HepG2 (cell line): ENCODE measurements around the gene NR1H3. TPM values are rescaled to one million over a fixed set of nuclear protein-coding genes. Genes with fewer than 3 reads are reported as not detected.
A peak's percentile ranks its signal among the peaks of the same experiment; 100 is the strongest.

ENCODE experiments used
- BORCS8-MEF2B ChIP-seq: sonication (generic); formaldehyde crosslinking; IDR thresholded peaks from 2 replicates; pipeline ENCODE4 v1.8.0; 2022; ENCODE audit warnings: mild to moderate bottlenecking, missing genetic modification reagents
- CREB1 ChIP-seq, 2 experiments: fragments of 450-650 bp in 1 of 2; IDR thresholded peaks; 2 replicates each; pipeline ENCODE4 v1.6.1; 2016 to 2017; ENCODE audit warnings: control low read depth in 1 of 2, mild to moderate bottlenecking in 1 of 2, missing compliant biosample characterization in 1 of 2, missing genetic modification characterization in 1 of 2
- EEA1 ChIP-seq: sonication (generic); formaldehyde crosslinking; IDR thresholded peaks from 2 replicates; pipeline ENCODE4 v1.5.1; 2020; ENCODE audit warnings: mild to moderate bottlenecking, missing genetic modification reagents, borderline replicate concordance
- GZF1 ChIP-seq: sonication (generic); formaldehyde crosslinking; IDR thresholded peaks from 2 replicates; pipeline ENCODE4 v1.5.1; 2020; ENCODE audit warnings: mild to moderate bottlenecking, missing genetic modification reagents
- HMG20A ChIP-seq: IDR thresholded peaks from 2 replicates; pipeline ENCODE4 v1.6.1; 2016; ENCODE audit warnings: borderline replicate concordance
- HOXA9 ChIP-seq: sonication (generic); formaldehyde crosslinking; IDR thresholded peaks from 2 replicates; pipeline ENCODE4 v1.8.1; 2022; ENCODE audit warnings: missing genetic modification reagents, mild to moderate bottlenecking, moderate library complexity, borderline replicate concordance
- NFYC ChIP-seq: IDR thresholded peaks from 2 replicates; pipeline ENCODE4 v1.6.1; 2016; ENCODE audit warnings: missing genetic modification reagents, missing compliant biosample characterization
- NR2F1 ChIP-seq, 2 experiments: fragments of 450-650 bp in 1 of 2; formaldehyde crosslinking in 1 of 2; IDR thresholded peaks; 2 replicates each; pipeline versions ENCODE4 v1.5.0 to v1.6.1; 2016 to 2020; ENCODE audit warnings: mild to moderate bottlenecking in 1 of 2, missing compliant biosample characterization in 1 of 2, missing genetic modification reagents in 1 of 2, moderate library complexity in 1 of 2
- PAF1 ChIP-seq: IDR thresholded peaks from 2 replicates; pipeline ENCODE4 v1.6.1; 2016; ENCODE audit warnings: missing genetic modification reagents, missing compliant biosample characterization
- RARG ChIP-seq: sonication (generic); formaldehyde crosslinking; IDR thresholded peaks from 2 replicates; pipeline ENCODE4 v1.4.0; 2020; ENCODE audit warnings: low read depth, mild to moderate bottlenecking, missing genetic modification reagents
- RBAK ChIP-seq: sonication (generic); formaldehyde crosslinking; IDR thresholded peaks from 2 replicates; pipeline ENCODE4 v1.5.1; 2020; ENCODE audit warnings: mild to moderate bottlenecking, missing genetic modification reagents
- RORA ChIP-seq: sonication (generic); formaldehyde crosslinking; IDR thresholded peaks from 2 replicates; pipeline ENCODE4 v1.5.0; 2020; ENCODE audit warnings: mild to moderate bottlenecking, missing genetic modification reagents, moderate library complexity
- SCMH1 ChIP-seq: sonication (generic); formaldehyde crosslinking; IDR thresholded peaks from 2 replicates; pipeline ENCODE4 v1.9.0; 2021; ENCODE audit warnings: missing genetic modification reagents, mild to moderate bottlenecking, borderline replicate concordance
- ZFYVE20 ChIP-seq: sonication (generic); formaldehyde crosslinking; IDR thresholded peaks from 2 replicates; pipeline ENCODE4 v1.8.0; 2023; ENCODE audit warnings: low read depth, mild to moderate bottlenecking, moderate library complexity, missing genetic modification reagents, borderline replicate concordance
- ZNF253 ChIP-seq: sonication (generic); formaldehyde crosslinking; IDR thresholded peaks from 2 replicates; pipeline ENCODE4 v1.8.0; 2022; ENCODE audit warnings: mild to moderate bottlenecking, missing genetic modification reagents, borderline replicate concordance
- ZNF317 ChIP-seq: sonication (generic); formaldehyde crosslinking; IDR thresholded peaks from 2 replicates; pipeline ENCODE4 v1.5.0; 2020; ENCODE audit warnings: mild to moderate bottlenecking, missing genetic modification reagents
- ZNF557 ChIP-seq: sonication (generic); formaldehyde crosslinking; IDR thresholded peaks from 2 replicates; pipeline ENCODE4 v1.4.0; 2020; ENCODE audit warnings: missing genetic modification reagents
- ZNF562 ChIP-seq: sonication (generic); formaldehyde crosslinking; IDR thresholded peaks from 2 replicates; pipeline ENCODE4 v1.8.0; 2022; ENCODE audit warnings: missing genetic modification reagents, borderline replicate concordance
- ZNF569 ChIP-seq: sonication (generic); formaldehyde crosslinking; IDR thresholded peaks from 2 replicates; pipeline ENCODE4 v1.5.0; 2020; ENCODE audit warnings: mild to moderate bottlenecking, missing genetic modification reagents, moderate library complexity, borderline replicate concordance
- ZNF747 ChIP-seq: sonication (generic); formaldehyde crosslinking; IDR thresholded peaks from 2 replicates; pipeline ENCODE4 v1.8.1; 2023; ENCODE audit warnings: missing genetic modification reagents, mild to moderate bottlenecking, borderline replicate concordance
- polyA plus RNA-seq, 8 experiments: library from polyadenylated mRNA; depleted of rRNA in 3 of 8; stranded (reverse) in 7 of 8; unstranded in 1 of 8; fragments of >200 nt; fragmentation: Illumina TruSeq in 4 of 8; extraction: Trizol in 4 of 8; gene quantifications; 2 replicates each; pipeline versions ENCODE4 v1.2.1 to v1.2.3, GENCODE V29; 2011 to 2016; ENCODE audit warnings: low read depth in 4 of 8, missing spikeins in 1 of 8, mixed read lengths in 1 of 8; ENCODE audit not compliant: insufficient read depth in 1 of 8
- total RNA-seq, 5 experiments: library from RNA; depleted of rRNA; stranded (reverse); fragments of >200 nt; fragmentation: Illumina TruSeq; extraction: Trizol; gene quantifications; 2 replicates each; pipeline ENCODE4 v1.2.3, GENCODE V29; 2016; ENCODE audit warnings: low read depth in 1 of 5
- TF ChIP-seq, protein P1 (sequence below): sonication (generic); formaldehyde crosslinking; conservative IDR thresholded peaks from 2 replicates; pipeline ENCODE4 v1.4.0; 2020; ENCODE audit warnings: mild to moderate bottlenecking, missing genetic modification reagents, moderate library complexity
- TF ChIP-seq, protein P2 (sequence below): sonication (generic); formaldehyde crosslinking; IDR thresholded peaks from 2 replicates; pipeline ENCODE4 v1.4.0; 2020; ENCODE audit warnings: missing genetic modification reagents
- TF ChIP-seq, protein P3 (sequence below): sonication (generic); formaldehyde crosslinking; IDR thresholded peaks from 2 replicates; pipeline ENCODE4 v1.4.0; 2020; ENCODE audit warnings: missing genetic modification reagents, low read depth, mild to moderate bottlenecking, borderline replicate concordance

The NR1H3 gene
- total and polyA plus RNA-seq, 2 of the 13 experiments (the other 11 are each of a cell fraction or from before 2014, with no cell fraction given), result 41.8 to 102 TPM

DNA sequence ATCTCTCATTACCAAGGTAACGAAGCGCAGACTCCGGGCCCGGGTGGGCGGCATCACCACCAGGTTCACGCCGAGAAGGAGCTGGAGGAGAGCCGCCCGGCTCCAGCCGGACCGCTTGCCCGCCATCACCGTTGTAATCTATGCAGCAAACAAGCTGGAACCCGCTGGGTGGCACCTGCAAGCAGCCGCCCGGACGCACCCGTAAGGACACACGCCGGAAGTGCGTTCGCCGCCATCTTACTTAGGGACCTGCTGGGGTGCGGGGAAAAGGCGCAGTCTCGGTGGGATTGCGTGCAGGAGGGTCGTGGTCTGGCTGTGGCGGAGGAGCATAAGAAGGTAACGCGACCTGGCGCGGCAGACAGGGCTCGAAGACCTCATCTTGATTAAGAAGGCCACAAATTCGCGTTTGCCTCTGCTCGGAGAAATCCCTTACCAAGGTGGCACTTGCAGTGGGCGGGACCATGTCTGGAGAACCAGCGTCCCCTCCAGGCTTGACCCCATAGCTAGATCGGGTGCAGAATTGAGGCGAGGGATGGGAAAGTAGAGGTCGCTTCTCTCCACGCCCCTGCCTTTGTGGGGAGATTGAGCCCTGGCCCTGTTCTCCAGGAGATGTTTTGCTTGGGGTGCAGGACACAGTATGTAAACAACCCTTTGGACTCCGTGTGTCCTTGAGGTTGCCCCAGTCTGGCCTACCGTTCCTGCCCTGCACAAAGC, 9.0 kb upstream of the NR1H3 start, which contains the start of gene ACP2 (continued):
- TF ChIP-seq CREB1 (IDR thresholded peaks at IDR 0.05) (peak; percentile 51; the same call in 1 of the 2 replicates), CREB1 (CRISPR knock-in tag; IDR thresholded peaks at IDR 0.05) (no peak), ZNF317 (CRISPR knock-in tag) (peak; percentile 82), ZNF569 (CRISPR knock-in tag) (0 out of 2 replicates have a peak, but pooled peaks have one; percentile 74), RBAK (no peak), ZFYVE20 (CRISPR knock-in tag) (peak; percentile 71; the same call in 1 of the 2 replicates), NFYC (CRISPR knock-in tag) (no peak), HOXA9 (CRISPR knock-in tag) (0 out of 2 replicates have a peak, but pooled peaks have one; percentile 43), HMG20A (CRISPR knock-in tag) (no peak), ZNF747 (CRISPR knock-in tag) (peak; percentile 69; the same call in 1 of the 2 replicates), ZNF557 (CRISPR knock-in tag) (peak; percentile 62; the same call in 1 of the 2 replicates), BORCS8-MEF2B (peak; percentile 89), EEA1 (peak; percentile 27; the same call in 1 of the 2 replicates), SCMH1 (CRISPR knock-in tag) (no peak), RORA (CRISPR knock-in tag) (no peak), NR2F1 (CRISPR knock-in tag; IDR thresholded peaks at IDR 0.05) (peak in 1 of 2 experiments; percentile 11; a peak in 2 of 4 replicates), ZNF562 (CRISPR knock-in tag) (no peak), ZNF253 (CRISPR knock-in tag) (peak; percentile 94; the same call in 1 of the 2 replicates), RARG (no peak), GZF1 (CRISPR knock-in tag) (peak; percentile 66; the same call in 1 of the 2 replicates), PAF1 (CRISPR knock-in tag) (no peak)
- TF ChIP-seq, protein P1, sequence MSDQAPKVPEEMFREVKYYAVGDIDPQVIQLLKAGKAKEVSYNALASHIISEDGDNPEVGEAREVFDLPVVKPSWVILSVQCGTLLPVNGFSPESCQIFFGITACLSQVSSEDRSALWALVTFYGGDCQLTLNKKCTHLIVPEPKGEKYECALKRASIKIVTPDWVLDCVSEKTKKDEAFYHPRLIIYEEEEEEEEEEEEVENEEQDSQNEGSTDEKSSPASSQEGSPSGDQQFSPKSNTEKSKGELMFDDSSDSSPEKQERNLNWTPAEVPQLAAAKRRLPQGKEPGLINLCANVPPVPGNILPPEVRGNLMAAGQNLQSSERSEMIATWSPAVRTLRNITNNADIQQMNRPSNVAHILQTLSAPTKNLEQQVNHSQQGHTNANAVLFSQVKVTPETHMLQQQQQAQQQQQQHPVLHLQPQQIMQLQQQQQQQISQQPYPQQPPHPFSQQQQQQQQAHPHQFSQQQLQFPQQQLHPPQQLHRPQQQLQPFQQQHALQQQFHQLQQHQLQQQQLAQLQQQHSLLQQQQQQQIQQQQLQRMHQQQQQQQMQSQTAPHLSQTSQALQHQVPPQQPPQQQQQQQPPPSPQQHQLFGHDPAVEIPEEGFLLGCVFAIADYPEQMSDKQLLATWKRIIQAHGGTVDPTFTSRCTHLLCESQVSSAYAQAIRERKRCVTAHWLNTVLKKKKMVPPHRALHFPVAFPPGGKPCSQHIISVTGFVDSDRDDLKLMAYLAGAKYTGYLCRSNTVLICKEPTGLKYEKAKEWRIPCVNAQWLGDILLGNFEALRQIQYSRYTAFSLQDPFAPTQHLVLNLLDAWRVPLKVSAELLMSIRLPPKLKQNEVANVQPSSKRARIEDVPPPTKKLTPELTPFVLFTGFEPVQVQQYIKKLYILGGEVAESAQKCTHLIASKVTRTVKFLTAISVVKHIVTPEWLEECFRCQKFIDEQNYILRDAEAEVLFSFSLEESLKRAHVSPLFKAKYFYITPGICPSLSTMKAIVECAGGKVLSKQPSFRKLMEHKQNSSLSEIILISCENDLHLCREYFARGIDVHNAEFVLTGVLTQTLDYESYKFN (CRISPR knock-in tag), result peak; percentile 78; the same call in 1 of the 2 replicates
- TF ChIP-seq, protein P2, sequence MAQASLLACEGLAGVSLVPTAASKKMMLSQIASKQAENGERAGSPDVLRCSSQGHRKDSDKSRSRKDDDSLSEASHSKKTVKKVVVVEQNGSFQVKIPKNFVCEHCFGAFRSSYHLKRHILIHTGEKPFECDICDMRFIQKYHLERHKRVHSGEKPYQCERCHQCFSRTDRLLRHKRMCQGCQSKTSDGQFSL (CRISPR knock-in tag), result peak; percentile 55; the same call in 1 of the 2 replicates
- TF ChIP-seq, protein P3, sequence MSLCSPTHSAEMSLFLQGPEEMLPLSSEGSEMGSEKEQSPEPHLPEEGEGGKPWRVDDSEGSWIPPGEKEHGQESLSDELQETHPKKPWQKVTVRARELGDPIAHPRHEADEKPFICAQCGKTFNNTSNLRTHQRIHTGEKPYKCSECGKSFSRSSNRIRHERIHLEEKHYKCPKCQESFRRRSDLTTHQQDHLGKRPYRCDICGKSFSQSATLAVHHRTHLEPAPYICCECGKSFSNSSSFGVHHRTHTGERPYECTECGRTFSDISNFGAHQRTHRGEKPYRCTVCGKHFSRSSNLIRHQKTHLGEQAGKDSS (CRISPR knock-in tag), result peak; percentile 84; the same call in 1 of the 2 replicates
